IPS DF 4.7 (cell line): ENCODE data around the gene CYCS.
"Not testable (repeated sequence)": the region's sequence is repeated elsewhere in the genome, so short reads cannot be mapped to it uniquely, and the experiment has no call there.

ENCODE experiments used
- DNase-seq: peaks from one replicate; pipeline ENCODE4 v3.0.0-alpha.2; 2013; ENCODE audit warnings: low spot score; ENCODE audit errors: extremely low read depth

Gene CYCS

DNA sequence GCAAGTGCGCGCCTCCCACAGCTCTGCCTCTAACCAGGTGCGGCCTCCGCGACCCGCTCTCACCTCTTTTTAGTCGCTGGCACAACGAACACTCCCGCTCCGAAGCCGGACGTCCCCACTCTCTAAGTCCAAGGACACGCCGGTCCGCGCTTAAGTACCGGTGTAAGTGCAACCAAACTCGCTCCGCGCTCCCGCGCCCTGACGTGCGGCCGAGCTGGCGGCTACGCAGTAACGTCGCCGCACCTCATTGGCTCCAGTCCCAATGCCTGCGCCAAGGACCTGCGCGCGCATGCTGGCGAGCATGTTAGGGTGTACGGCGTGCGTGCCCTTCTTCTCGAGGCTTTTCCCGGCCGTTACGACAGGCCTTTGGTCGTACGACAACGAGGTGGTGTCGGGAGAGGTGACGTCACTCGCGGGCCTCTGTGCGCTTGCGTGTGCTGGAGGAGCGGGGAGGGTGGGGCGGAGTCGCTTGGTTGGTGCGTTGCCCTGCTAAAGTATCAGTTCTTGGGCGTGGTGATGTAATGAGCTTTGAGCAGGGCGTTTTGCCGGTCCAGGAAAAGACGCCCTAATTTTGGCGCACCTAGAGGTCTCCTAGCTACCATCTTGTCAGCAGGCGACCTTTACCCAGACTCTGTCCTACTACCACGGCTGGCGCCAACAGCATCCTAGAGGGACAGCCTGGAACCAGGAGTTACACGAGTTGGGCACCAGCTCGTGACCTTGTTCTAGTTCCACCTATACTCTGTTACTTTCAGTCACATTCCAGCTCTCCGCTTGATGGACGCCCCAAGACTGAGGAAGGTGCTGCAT, at the start of gene CYCS:
Gene CYCS (minus strand): TSS at position 124 of the 810 bp plus-strand sequence. CDS start 1,141 bp downstream, outside the sequence.
- DNase-seq: peak; percentile 98

DNA sequence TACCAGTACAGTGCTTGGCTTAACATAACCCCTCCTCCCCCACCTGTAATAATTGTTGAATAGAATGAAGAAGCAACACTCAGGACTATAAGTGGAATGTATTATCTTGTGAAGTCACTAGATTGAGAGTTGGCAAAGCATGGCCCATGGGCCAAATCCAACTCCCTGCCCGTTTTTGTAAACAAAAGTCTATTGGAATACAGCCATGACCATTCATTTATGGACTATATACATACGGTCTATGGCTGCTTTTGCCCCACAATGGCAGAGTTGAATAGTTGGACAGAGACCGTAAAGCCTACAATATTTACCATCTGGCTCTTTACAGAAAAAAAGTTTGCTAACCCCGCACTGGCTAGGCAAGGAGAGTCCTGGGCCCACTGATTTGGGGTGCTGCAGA, 48.1 kb upstream of the CYCS start:
- no peak for DNase-seq

DNA sequence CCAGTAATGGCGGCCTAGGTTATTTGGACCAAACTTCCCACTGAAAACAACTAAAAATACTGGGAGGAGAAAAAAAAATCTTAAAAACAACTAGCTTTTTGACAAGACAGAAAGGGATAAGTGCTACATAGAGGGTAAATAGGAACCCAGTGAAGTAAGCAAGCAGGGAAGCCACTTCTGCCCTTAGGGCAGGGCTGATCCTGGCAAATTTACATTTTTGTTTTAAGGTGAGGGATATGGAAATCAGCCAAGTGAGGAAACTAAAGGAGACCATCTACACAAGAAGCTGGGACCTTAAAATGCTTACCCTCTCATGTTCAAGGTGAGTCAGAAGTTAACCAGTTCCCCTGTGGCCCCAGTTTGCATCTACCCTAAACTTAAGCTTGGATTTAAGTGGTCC, 46.5 kb upstream of the CYCS start:
- no peak for DNase-seq

DNA sequence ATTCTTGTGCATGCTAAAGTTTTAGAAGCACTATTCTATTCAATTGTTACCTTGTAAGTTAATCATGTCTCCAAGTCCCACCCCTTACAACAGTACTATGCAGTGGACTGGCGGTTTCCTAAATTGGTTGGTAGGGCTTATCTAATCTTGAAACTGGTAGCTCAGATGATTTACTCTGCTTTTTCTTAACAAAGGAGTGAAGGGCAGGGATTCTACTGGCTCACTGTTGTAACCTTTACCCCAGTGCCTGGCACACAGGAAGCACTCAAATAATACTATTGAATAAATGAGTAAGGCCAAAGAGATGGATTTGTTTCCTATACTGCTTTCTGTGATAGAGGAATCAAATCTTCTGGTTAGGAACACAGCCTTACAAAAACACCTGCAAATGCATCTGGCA, 46.0 kb upstream of the CYCS start:
- DNase-seq: no peak

DNA sequence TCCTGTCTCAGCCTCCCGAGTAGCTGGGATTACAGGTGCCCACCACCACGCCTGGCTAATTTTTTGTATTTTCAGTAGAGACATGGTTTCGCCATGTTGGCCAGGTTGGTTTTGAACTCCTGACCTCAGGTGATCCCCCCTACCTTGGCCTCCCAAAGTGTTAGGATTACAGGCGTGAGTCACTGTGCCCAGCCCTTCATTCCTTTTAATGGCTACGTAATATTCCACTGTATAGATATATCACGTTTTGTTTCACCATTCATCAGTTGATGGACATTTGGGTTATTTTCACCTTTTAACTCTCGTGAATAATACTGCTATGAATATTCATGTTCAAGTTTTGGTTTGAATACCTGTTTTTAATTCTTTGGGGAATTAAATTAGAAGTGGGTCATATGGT, 44.6 kb upstream of the CYCS start:
- DNase-seq: no peak

DNA sequence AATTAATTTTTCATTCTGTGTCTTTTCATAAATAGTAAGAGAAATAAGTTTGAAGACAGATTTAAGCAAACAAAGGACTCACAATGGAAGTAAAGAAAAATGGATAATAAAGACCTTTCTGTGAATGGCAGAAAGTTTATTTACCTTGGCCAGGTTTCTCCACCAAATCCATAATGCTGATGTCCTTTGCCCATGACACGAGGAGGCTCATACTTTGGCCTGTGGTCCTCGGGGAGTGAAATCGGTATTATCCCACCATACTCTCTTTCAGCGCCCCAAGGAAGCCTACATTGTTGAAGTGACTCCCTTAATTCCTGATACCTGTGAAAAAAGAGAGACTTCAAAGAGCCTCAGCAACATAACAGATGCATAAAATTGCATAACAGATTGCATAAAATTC, 43.1 kb upstream of the CYCS start:
- no peak for DNase-seq

DNA sequence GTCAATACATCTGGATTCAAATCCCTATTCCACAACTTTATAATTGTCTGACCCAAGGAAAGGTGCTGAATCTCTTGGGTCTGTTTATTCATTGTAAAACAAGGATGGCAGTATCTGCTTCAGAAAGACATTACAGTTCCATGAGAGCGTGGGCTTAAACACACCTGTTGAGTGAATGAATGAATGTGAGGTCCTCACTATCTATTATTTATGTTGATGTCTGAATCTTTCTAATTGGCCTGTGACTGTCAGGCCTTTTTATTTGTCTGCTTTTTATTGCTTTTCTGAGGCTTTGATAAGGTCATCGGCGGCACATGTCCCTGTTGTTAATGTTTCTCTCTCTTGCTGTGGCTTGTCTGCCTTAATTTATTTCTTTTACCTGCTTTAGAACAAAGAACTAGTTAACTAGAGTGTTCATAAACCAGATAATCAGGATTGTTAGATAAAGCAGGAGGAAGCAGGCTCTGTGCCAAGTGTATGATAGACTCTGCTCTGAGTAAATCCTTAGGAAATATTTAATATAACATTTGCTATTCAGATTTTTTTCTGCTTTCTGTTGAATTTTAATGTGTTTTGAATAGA, 42.3 kb upstream of the CYCS start:
- DNase-seq: no peak

DNA sequence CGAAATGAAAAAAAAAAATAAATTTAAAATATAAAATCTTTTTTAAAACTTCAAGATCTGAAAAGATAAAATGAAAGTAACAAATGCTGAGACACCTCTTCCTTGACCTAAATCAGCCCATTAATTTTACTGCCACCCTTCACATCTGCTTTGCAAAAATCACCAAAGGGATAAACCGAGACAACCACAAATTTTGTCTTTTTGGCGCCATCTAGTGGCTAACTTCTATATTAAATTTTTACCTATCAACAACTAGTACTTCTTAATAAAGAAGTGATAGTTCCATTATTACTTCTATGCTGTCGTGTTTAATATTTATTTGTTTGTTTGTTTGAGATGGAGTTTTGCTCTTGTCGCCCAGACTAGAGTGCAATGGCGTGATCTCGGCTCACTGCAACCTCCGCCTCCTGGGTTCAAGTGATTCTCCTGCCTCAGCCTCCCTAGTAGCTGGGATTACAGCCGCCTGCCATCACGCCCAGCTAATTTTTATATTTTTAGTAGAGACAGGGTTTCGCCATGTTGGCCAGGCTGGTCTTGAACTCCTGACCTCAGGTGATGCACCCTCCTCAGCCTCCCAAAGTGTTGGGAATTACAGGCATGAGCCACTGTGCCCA, 35.0 kb upstream of the CYCS start:
- not testable (repeated sequence) for DNase-seq

DNA sequence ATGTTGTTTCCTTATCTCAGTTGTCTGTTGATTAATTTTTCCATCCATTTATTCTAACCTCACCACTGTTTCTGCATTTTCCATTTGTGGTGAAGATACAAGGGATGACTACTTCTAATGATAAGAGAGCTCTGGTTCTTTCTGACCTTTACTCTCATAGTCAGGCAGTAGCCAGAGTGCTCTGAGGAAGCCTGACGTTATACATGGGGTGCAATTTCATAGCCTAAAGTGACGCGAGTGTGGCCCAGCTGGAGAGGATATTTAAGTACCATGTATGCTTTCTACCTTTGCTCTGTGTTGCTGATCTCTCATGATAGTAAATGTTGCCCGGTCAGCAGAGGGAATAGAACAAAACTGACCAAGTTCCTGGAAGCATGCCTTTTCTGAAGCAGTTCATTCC, 33.9 kb upstream of the CYCS start:
- DNase-seq: no peak

DNA sequence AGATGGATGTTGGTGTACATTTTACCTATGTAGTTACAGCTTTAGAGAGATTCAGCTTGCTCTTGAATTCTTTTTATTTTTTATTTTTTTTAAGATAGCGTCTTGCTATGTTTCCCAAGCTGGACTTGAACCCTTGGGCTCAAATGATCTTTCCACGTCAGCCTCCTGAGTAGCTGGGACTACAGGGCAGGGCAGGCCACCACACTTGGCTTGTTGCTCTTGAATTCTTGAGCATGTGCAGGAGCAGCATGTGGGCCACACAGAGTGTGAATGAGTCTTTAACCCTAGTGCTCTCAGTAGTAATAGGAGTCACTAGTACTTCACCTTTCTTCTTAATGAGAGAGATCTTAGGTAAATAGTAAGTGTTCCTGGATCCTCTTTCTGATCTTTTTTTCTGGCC, 26.7 kb upstream of the CYCS start:
- DNase-seq: no peak

DNA sequence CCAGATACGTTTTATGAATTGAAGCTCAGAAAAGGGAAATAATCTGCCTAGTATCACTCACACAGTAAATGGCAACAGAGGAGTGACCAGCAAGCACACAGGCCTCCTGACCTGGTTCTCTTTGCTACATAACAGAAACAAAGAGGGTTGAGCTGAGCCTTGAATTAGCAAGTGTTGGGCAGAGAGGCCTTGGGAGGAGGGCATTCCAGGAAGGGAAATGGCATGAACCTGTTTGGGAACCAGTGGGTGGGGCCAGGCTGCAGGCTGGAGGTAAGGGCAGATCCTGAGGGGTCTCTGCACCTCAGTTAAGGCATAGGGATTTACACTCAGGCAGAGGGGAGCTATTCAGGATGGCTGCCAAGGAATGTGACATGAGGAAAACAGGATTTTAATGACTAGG, 24.8 kb upstream of the CYCS start:
- no peak for DNase-seq

DNA sequence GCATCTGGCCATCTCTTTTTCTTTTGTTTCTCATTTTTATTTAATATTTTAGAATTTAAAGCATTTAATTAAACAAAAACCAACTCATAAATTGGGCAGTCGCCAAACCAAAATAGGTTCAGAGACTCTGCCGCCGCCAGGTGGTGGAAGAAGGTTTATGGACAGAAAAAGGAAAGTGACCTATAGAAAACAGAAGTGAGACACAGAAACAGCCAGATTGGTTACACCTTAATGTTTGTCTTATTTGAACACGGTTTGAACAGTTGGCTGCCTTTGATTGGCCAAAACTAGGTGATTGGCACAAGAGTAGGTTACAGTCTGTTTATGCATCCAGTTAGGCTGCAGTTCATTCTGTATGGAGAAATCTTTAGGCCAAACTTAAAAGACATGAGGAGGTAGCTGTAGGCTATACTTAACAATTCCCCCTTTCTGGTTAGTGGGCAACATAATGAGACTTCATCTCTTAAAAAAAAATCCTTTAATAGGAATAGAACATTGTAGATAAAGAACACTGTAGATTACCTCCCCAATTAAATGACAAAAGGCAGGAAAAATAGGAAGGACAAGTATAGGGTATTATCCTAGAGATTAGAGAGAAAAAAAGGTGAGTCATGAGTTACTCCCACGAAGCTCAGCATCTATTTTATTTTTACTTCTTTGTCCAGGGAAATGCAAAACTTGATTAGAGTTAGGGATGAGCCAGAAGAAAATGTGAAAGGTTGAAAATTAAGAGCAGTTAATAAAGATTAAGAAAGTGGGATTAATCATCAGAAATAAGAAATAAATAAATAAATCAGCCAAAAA, 23.9 kb upstream of the CYCS start:
- DNase-seq: no peak

DNA sequence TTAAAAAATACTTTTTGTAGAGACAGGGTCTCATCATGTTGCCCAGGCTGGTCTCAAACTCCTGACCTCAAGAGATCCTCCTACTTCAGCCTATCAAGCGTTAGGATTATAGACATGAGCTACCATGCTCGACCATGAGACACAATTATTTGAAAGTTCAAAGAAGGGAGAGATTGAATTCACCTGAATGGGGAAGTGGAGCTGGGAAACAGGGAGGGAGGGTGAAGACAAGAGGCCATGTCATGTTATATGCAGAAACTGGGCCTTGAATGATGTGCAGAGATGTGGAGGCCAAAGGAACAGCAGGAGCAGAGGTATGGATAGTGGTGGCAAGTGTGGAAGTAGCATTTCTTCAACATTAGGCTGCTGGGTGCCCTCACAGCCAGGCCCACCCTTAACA, 18.7 kb upstream of the CYCS start:
- no peak for DNase-seq

DNA sequence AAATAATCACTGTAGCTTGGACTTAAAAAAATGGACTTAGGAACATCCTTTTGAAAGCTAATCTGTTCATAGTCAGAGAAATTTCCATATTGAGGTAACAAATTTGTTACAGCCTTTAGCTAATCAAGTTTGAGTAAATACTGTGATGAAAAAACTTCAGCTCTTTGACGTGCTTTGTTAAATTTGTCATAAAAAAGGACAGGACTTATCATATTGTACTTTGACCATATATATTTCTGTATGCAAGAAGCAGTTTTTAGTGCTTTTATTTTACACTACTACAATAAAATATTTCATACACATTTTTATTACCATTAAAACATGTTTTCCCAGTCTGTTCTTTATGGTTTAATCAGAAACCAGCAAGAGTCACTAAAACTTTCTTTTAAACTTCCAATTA, 14.5 kb upstream of the CYCS start:
- DNase-seq: no peak

DNA sequence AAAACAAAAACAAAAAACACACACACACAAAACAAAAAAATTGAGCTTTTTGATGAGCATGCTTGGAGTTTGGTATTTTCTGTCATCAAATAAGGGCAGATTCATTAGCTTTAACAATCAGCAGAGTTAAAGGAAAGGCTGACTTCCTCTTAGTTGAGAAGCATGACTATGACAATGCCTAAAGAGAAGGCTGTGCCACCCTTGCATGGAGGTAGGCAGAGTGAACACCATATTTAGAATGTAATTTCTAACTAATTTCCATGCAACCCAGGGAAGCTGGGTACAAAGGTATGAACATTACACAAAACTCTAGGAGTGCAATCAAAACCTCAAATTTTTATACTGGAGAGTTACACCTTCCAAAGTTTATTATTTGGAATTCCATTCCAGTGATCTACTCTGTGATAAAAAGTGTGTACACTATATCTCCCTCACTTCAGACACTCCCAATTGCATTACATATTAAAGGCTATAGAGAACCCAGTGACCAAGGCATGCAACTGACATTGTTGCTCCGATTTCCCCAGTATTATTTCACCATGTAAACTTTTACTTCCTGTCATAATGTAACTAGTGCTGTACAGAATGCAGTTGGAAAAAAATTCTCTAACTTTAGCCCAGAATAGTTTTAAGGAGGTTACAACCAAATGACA, 9.4 kb upstream of the CYCS start:
- no peak for DNase-seq

DNA sequence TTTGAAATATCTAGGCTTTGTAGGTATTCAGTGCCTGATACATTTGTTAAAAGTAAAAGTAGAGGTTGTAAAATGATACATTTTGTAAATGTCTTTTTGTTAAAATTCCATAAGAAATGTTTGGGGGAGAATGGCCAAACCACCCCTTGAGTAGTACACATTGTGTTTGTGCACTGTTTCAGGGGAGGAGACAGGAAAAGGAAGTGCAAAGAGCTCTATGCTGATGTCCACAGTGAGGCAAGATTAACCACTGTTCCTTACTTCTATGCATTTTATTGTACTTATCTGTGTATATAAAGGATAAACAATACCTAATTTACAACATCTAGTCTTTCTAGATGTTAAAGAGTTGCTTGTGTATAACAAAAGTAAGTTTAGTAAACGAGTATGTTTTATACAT, 7.4 kb upstream of the CYCS start:
- DNase-seq: no peak

DNA sequence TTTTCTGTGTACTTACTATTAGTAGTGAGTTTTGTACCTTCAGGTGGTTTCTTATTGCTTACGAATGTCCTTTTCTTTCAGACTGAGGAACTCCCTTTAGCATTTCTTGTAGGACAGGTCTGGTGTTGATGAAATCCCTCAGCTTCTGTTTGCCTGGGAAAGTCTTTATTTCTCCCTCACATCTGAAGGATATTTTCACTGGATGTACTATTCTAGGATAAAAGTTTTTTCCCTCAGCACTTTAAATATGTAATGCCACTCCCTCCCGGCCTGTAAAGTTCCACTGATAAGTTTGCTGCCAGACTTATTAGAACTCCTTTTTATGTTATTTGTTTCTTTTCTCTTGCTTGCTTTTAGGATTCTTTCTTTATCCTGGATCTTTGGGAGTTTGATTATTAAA, 1.7 kb upstream of the CYCS start:
- no peak for DNase-seq

DNA sequence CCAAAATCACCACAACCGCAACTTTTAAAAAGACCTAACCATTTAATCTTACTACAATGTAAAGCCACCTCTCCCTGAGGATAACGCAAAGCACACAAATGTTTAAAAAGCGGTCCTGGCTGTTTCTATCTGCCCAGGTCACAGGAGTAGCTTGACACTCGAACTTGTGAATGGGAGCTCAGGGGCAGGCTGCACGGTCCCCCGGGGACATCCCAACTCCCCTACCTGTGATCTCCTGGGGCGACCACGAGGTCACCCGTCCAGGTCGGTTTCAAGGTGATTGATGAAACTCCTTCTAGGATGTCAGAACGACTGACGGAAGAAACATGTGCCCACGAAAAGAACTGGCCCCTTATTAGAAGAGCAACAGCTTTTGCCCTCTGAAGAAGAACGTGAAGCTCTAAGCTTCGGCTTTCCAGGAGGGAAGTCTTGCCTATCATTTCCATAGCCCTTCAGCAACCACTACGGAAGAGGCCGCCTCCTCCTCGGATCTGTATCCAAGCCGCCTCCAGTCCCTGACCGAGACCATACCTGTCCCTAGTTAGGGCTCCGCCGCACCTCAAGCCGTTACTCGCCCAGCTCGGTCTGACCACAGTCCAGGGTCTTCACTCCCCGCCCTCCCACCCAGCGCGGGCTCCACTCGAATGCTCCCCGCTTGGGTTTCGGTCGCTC, 459 bp downstream of the CYCS start:
- DNase-seq: no peak

DNA sequence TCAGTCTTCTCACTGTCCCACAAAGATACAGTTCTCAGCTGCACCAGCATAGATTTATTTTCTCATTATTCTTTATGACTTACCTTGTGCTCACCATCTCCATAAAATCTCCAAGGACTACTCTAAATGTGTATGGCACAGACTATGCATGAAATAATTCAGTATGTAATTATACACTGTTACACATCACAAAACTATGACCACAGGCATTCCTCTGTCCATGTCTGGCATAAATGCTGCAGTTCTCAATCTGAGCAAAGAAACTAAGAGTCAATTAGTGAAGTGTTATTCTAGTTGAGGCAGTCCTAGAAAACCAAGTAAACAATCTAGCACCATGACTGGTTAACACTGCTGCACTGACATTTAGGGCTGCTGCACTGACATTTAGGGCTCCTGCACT, 2.7 kb downstream of the CYCS start:
- DNase-seq: no peak

DNA sequence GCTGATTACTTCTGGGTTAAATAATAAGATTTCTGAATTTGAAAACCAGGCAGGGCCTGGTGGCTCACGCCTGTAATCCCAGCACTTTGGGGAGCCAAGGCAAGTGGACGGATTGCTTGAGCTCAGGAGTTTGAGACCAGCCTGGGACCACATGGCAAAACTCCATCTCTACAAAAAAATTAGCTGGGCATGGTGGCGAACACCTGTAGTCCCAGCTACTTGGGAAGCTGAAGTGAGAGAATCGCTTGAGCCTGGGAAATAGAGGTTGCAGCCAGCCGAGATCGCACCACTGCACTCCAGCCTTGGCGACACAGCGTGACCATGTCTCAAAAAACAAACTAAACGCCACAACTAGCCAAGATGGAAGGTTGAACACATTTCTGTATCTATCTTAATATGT, 3.5 kb downstream of the CYCS start:
- DNase-seq: no peak

DNA sequence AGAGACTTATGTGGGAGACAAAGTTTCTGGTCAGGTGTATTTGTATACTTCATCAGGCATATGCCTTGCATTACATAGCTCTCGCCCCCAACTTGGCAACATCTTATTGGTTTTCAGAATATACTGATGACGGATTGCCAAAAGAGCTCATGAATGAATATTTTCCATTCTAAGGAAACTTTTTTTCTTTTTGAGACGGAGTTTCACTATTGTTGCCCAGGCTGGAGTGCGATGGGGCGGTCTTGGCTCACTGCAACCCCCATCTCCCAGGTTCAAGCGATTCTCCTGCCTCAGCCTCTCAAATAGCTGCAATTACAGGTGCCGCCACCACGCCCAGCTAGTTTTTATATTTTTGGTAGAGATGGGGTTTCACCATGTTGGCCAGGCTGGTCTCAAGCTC, 6.0 kb downstream of the CYCS start:
- no peak for DNase-seq
